Neural cell (in vitro differentiated cells): Measurements from ENCODE around the gene ABHD8.

ENCODE experiments used
- EP300 ChIP-seq: fragments of 450-650 bp; conservative IDR thresholded peaks from 2 replicates; pipeline ENCODE4 v1.6.1; 2014; ENCODE audit warnings: antibody characterized with exemption, mild to moderate bottlenecking, moderate library complexity; ENCODE audit not compliant: poor library complexity, severe bottlenecking
- MXI1 ChIP-seq: fragments of 450-650 bp; conservative IDR thresholded peaks from 2 replicates; pipeline ENCODE4 v1.6.1; 2014; ENCODE audit warnings: antibody characterized with exemption, mild to moderate bottlenecking; ENCODE audit not compliant: poor library complexity, severe bottlenecking
- RAD21 ChIP-seq: fragments of 450-650 bp; conservative IDR thresholded peaks from 2 replicates; pipeline ENCODE4 v1.6.1; 2014; ENCODE audit warnings: antibody characterized with exemption, mild to moderate bottlenecking, moderate library complexity
- SMC3 ChIP-seq: fragments of 450-650 bp; conservative IDR thresholded peaks from 2 replicates; pipeline ENCODE4 v1.6.1; 2014; ENCODE audit warnings: antibody characterized with exemption, mild to moderate bottlenecking, moderate library complexity; ENCODE audit not compliant: poor library complexity
- TAF1 ChIP-seq: IDR thresholded peaks from 2 replicates; pipeline ENCODE4 v1.6.1; 2012; ENCODE audit warnings: low read depth
- TF ChIP-seq, protein P1 (sequence below): fragments of 450-650 bp; IDR thresholded peaks from 2 replicates; pipeline ENCODE4 v1.5.1; 2014; ENCODE audit warnings: antibody characterized with exemption, mild to moderate bottlenecking, moderate library complexity; ENCODE audit not compliant: poor library complexity, severe bottlenecking
- TF ChIP-seq, protein P2 (sequence below): IDR thresholded peaks from 2 replicates; pipeline ENCODE4 v1.6.1; 2012; ENCODE audit warnings: borderline replicate concordance

DNA sequence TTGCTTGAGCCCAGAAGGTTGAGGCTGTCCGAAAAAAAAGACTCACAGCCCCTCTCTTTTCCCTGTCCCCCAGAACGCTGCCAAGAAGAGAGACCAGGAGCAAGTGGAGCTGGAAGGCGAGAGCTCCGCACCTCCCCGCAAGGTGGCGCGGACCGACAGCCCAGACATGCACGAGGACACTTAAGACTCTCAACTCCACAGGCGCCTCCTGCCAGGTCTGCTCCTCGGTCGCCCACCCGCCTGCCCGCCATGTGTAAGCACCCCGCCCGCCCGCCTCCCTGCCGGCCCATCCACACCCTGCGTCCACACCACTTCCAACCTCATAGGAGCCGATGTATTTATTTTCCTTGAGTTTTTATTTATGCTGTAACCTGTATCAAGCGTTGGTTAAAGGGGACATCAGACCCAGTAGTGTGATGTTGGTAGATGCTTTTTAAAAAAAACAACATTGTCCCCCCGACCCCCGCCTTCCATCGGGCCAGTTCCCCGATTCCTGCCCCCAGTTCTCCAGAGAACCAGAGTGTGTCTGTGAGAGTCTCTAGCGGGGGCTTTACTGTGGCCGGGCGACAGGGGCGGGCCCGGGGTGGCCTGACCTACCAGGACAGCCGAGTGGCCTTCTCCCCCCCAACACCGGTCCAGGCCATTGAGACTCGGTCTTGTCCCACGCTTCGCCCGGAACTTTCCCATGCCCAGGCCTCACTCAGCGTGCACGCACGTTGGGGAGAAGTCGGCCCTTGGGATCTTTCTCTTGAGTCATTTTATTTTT is 16.4 kb upstream of the ABHD8 start:
- no peak for TF ChIP-seq MXI1
- TF ChIP-seq, protein P1, sequence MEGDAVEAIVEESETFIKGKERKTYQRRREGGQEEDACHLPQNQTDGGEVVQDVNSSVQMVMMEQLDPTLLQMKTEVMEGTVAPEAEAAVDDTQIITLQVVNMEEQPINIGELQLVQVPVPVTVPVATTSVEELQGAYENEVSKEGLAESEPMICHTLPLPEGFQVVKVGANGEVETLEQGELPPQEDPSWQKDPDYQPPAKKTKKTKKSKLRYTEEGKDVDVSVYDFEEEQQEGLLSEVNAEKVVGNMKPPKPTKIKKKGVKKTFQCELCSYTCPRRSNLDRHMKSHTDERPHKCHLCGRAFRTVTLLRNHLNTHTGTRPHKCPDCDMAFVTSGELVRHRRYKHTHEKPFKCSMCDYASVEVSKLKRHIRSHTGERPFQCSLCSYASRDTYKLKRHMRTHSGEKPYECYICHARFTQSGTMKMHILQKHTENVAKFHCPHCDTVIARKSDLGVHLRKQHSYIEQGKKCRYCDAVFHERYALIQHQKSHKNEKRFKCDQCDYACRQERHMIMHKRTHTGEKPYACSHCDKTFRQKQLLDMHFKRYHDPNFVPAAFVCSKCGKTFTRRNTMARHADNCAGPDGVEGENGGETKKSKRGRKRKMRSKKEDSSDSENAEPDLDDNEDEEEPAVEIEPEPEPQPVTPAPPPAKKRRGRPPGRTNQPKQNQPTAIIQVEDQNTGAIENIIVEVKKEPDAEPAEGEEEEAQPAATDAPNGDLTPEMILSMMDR: no peak
- TF ChIP-seq RAD21: no peak
- TF ChIP-seq TAF1: no peak
- no peak for TF ChIP-seq SMC3
- TF ChIP-seq, protein P2, sequence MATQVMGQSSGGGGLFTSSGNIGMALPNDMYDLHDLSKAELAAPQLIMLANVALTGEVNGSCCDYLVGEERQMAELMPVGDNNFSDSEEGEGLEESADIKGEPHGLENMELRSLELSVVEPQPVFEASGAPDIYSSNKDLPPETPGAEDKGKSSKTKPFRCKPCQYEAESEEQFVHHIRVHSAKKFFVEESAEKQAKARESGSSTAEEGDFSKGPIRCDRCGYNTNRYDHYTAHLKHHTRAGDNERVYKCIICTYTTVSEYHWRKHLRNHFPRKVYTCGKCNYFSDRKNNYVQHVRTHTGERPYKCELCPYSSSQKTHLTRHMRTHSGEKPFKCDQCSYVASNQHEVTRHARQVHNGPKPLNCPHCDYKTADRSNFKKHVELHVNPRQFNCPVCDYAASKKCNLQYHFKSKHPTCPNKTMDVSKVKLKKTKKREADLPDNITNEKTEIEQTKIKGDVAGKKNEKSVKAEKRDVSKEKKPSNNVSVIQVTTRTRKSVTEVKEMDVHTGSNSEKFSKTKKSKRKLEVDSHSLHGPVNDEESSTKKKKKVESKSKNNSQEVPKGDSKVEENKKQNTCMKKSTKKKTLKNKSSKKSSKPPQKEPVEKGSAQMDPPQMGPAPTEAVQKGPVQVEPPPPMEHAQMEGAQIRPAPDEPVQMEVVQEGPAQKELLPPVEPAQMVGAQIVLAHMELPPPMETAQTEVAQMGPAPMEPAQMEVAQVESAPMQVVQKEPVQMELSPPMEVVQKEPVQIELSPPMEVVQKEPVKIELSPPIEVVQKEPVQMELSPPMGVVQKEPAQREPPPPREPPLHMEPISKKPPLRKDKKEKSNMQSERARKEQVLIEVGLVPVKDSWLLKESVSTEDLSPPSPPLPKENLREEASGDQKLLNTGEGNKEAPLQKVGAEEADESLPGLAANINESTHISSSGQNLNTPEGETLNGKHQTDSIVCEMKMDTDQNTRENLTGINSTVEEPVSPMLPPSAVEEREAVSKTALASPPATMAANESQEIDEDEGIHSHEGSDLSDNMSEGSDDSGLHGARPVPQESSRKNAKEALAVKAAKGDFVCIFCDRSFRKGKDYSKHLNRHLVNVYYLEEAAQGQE: no peak
- TF ChIP-seq EP300: no peak
